ENCODE data around the gene PCED1A. TPM values are rescaled to one million over a fixed set of nuclear protein-coding genes. Genes with fewer than 3 reads are reported as not detected.
"Not testable (repeated sequence)": the region's sequence is repeated elsewhere in the genome, so short reads cannot be mapped to it uniquely, and the experiment has no call there.

The PCED1A gene
- total RNA-seq, 2 experiments from 2014 or later, result 29.4 to 35.3 TPM

GRCh38 chr20:2815242-2815900, 25.1 kb downstream of the PCED1A start:
- DNase-seq, result no peak
- ATAC-seq, result no peak
- peaks cover 2% of the 10 kb centered on the region for H3K9me3 Mint-ChIP-seq (ENCODE audit: low read depth)
- no peaks in the 10 kb centered on the region for H3K36me3 Mint-ChIP-seq (ENCODE audit: low read depth)
- H3K27me3 Mint-ChIP-seq, result peaks cover 34% of the 10 kb centered on the region
- no peak overlapping the region for H3K27ac Mint-ChIP-seq
- POLR2A ChIA-PET, result no interaction called here
- peaks cover 3% of the 10 kb centered on the region for H3K4me1 Mint-ChIP-seq
- CTCF ChIA-PET, result no interaction called here
- no peak overlapping the region for H3K4me3 Mint-ChIP-seq
- intact Hi-C loops (cut with DNase I, micrococcal nuclease), result no loop called here

DNA sequence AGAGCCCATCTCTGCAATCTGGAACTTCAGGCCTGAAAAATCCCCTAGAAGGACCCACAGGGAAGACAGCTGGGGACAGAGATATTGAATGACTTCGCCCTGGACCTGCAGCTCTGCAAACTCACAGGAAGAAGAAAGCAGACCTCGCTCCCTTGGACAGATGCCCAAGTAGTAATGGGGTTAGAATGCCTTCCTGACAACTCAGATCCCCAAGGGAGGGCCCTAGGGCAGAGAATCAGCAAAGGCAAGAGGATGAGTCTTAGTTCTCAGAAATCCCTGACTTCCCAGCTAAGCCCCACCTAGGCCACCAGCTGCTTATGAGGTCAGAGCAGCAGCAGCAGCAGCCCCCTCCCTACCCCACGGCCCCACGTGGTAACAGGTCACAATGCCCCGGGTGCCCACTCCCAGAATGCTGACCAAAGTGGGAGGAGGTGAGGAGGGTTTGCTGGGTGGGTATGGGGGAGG, 25.8 kb downstream of the PCED1A start, which contains the start of gene C20orf141:
TSS of gene C20orf141 (plus strand) at position 401 of the 465 bp plus-strand sequence. CDS start 198 bp downstream, outside the sequence.
- Mint-ChIP-seq H3K36me3 (ENCODE audit: low read depth) (no peaks in the 10 kb centered on the region), H3K9me3 (ENCODE audit: low read depth) (peaks cover 2% of the 10 kb centered on the region), H3K27ac (no peak within 1 kb of the TSS), H3K27me3 (peaks cover 29% of the 10 kb centered on the region), H3K4me3 (no peak within 1 kb of the TSS), H3K4me1 (no peaks in the 10 kb centered on the region)
- POLR2A ChIA-PET, result no interaction called here
- CTCF ChIA-PET, result no interaction called here
- intact Hi-C loops (cut with DNase I, micrococcal nuclease), result no loop called here
- ATAC-seq (no peak), DNase-seq (no peak)

DNA sequence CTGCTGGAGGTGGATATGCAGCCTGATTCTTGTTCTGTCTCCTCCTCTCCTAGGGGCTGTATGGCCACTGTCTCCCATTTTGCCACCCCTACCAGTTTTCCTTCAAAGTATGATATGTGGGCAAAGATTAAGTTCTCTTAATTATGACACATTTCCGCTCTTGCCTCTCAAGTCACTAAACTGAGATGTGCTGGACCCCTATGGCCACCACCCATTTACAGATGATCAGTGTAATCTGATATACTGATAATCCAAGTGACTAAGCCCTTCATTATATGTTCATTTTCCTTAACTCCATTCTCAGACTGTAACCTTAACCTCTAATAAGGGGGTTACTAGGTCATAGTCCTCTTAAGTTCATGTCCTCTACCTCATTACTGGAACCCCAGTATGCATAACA, 26.4 kb downstream of the PCED1A start:
- no peaks in the 10 kb centered on the region for H3K36me3 Mint-ChIP-seq (ENCODE audit: low read depth)
- ChIA-PET CTCF (no interaction called here), POLR2A (no interaction called here)
- H3K4me3 Mint-ChIP-seq, result no peak overlapping the region
- ATAC-seq (no peak), DNase-seq (no peak)
- intact Hi-C loops (cut with DNase I, micrococcal nuclease), result no loop called here
- peaks cover 2% of the 10 kb centered on the region for H3K9me3 Mint-ChIP-seq (ENCODE audit: low read depth)
- H3K27me3 Mint-ChIP-seq, result peaks cover 30% of the 10 kb centered on the region
- no peak overlapping the region for H3K27ac Mint-ChIP-seq
- H3K4me1 Mint-ChIP-seq, result no peaks in the 10 kb centered on the region

DNA sequence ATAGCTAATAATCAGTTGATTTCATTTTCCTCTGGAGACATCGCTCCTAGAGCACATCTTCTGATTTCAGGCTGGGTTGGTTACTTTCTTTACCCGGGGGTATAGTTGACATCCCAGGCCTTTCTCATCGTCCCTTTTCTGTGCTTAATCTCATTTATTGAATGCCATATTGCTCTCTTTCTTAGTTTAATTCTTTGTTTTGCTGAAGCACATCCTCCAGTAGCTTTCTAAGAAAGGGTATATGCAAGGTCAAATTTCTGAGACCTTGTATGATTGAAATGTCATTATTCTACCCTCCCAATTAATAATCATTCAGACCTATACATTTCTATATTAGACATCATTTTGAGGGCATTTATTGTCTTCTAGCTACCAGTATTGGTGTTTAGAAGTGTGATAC, 28.3 kb downstream of the PCED1A start:
- H3K27ac Mint-ChIP-seq, result no peak overlapping the region
- DNase-seq, result no peak
- ChIA-PET CTCF (interaction anchor here (0.6 to 1.0 kb wide), 3 partner anchors 70 to 709 kb away, joined by 3 to 4 read pairs (median 3); no protein-coding TSS in a partner anchor), POLR2A (no interaction called here)
- no peak for ATAC-seq
- H3K4me3 Mint-ChIP-seq, result no peak overlapping the region
- H3K36me3 Mint-ChIP-seq (ENCODE audit: low read depth), result no peaks in the 10 kb centered on the region
- H3K27me3 Mint-ChIP-seq, result peaks cover 33% of the 10 kb centered on the region
- H3K9me3 Mint-ChIP-seq (ENCODE audit: low read depth), result peaks cover 2% of the 10 kb centered on the region
- intact Hi-C loops (cut with DNase I, micrococcal nuclease), result no loop called here
- no peaks in the 10 kb centered on the region for H3K4me1 Mint-ChIP-seq

- Mint-ChIP-seq H3K4me3 (no peak overlapping the region), H3K36me3 (ENCODE audit: low read depth) (no peaks in the 10 kb centered on the region), H3K9me3 (ENCODE audit: low read depth) (peaks cover 2% of the 10 kb centered on the region), H3K27ac (no peak overlapping the region), H3K4me1 (no peaks in the 10 kb centered on the region), H3K27me3 (peaks cover 47% of the 10 kb centered on the region)
- no peak for DNase-seq
- ChIA-PET CTCF (no interaction called here), POLR2A (no interaction called here)
- no peak for ATAC-seq
- intact Hi-C loops (cut with DNase I, micrococcal nuclease), result no loop called here
Observed at GRCh38 chr20:2809690-2810089, 30.8 kb downstream of the PCED1A start.

GRCh38 chr20:2807929-2808328, 32.5 kb downstream of the PCED1A start:
- DNase-seq; POLR2A ChIA-PET; intact Hi-C loops (cut with DNase I, micrococcal nuclease); H3K4me1 Mint-ChIP-seq; ATAC-seq; H3K4me3 Mint-ChIP-seq; H3K36me3 Mint-ChIP-seq (ENCODE audit: low read depth); H3K9me3 Mint-ChIP-seq (ENCODE audit: low read depth); H3K27ac Mint-ChIP-seq: not testable (repeated sequence)
- CTCF ChIA-PET, result interaction anchor here (0.5 to 0.7 kb wide), 2 partner anchors 289 to 295 kb away, joined by 3 read pairs; no protein-coding TSS in a partner anchor
- peaks cover 55% of the 10 kb centered on the region for H3K27me3 Mint-ChIP-seq

GRCh38 chr20:2807019-2807418, 33.4 kb downstream of the PCED1A start:
- no peak overlapping the region for H3K4me3 Mint-ChIP-seq
- DNase-seq (no peak), ATAC-seq (no peak)
- POLR2A ChIA-PET, result no interaction called here
- intact Hi-C loops (cut with DNase I, micrococcal nuclease), result no loop called here
- H3K9me3 Mint-ChIP-seq (ENCODE audit: low read depth), result no peaks in the 10 kb centered on the region
- no peak overlapping the region for H3K27ac Mint-ChIP-seq
- CTCF ChIA-PET, result no interaction called here
- H3K27me3 Mint-ChIP-seq, result peaks cover 56% of the 10 kb centered on the region
- H3K36me3 Mint-ChIP-seq (ENCODE audit: low read depth), result no peaks in the 10 kb centered on the region
- H3K4me1 Mint-ChIP-seq, result no peaks in the 10 kb centered on the region

GRCh38 chr20:2806351-2806701, 34.1 kb downstream of the PCED1A start:
- H3K4me3 Mint-ChIP-seq, result no peak overlapping the region
- CTCF ChIA-PET, result no interaction called here
- peaks cover 56% of the 10 kb centered on the region for H3K27me3 Mint-ChIP-seq
- DNase-seq (no peak), ATAC-seq (no peak)
- H3K27ac Mint-ChIP-seq, result no peak overlapping the region
- peaks cover 2% of the 10 kb centered on the region for H3K4me1 Mint-ChIP-seq
- H3K36me3 Mint-ChIP-seq (ENCODE audit: low read depth), result no peaks in the 10 kb centered on the region
- POLR2A ChIA-PET, result no interaction called here
- no peaks in the 10 kb centered on the region for H3K9me3 Mint-ChIP-seq (ENCODE audit: low read depth)
- intact Hi-C loops (cut with DNase I, micrococcal nuclease), result no loop called here

DNA sequence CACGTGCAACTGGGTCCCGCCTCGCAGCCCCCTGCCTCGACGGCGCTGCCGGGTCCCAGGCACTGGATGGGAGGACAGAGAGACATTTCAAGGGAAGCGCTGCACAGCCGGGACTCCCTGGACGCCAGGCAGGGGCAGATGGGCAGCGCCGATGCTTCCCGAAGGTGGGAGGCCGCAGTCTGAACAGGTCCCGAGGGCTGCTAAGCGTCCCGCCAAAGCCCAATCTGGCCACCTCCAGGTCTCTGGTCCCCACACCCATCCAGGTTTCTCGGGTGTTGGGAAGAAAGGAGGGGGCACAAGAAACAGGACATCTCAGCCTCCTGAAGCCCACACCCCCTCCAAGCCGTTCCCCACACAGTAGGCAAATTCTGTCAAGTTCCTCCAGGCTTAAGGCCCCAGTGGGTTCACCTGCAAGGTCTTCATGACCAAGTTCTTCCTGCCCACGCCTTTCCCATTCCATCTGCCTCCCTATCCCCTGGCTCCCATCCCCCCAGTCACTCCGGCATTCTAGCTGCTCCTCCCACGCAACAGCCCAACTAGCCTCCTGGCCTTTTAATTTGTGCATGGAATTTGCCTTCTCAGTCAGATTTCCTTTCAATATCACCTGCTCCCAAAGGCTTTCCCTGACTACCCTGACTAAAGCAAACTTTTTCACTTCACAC, 34.6 kb downstream of the PCED1A start:
- peaks cover 56% of the 10 kb centered on the region for H3K27me3 Mint-ChIP-seq
- ChIA-PET POLR2A (no interaction called here), CTCF (interaction anchor here (0.8 kb wide), 1 partner anchor 38 kb away, joined by 3 read pairs; no protein-coding TSS in a partner anchor)
- DNase-seq, result no peak
- peaks cover 7% of the 10 kb centered on the region for H3K4me1 Mint-ChIP-seq
- H3K27ac Mint-ChIP-seq, result no peak overlapping the region
- no peak for ATAC-seq
- no peak overlapping the region for H3K4me3 Mint-ChIP-seq
- H3K9me3 Mint-ChIP-seq (ENCODE audit: low read depth), result no peaks in the 10 kb centered on the region
- H3K36me3 Mint-ChIP-seq (ENCODE audit: low read depth), result no peaks in the 10 kb centered on the region
- intact Hi-C loops (cut with DNase I, micrococcal nuclease), result no loop called here

- Mint-ChIP-seq H3K36me3 (ENCODE audit: low read depth) (peaks cover under 1% of the 10 kb centered on the region), H3K27ac (no peak overlapping the region), H3K4me3 (no peak overlapping the region), H3K4me1 (peaks cover 10% of the 10 kb centered on the region), H3K27me3 (peaks cover 56% of the 10 kb centered on the region), H3K9me3 (ENCODE audit: low read depth) (no peaks in the 10 kb centered on the region)
- ATAC-seq, result no peak
- DNase-seq, result no peak
- ChIA-PET POLR2A (no interaction called here), CTCF (interaction anchor here (0.8 kb wide), 1 partner anchor 37 kb away, joined by 3 read pairs; no protein-coding TSS in a partner anchor)
- intact Hi-C loops (cut with DNase I, micrococcal nuclease), result no loop called here
Observed at GRCh38 chr20:2804852-2805688, 35.4 kb downstream of the PCED1A start.

DNA sequence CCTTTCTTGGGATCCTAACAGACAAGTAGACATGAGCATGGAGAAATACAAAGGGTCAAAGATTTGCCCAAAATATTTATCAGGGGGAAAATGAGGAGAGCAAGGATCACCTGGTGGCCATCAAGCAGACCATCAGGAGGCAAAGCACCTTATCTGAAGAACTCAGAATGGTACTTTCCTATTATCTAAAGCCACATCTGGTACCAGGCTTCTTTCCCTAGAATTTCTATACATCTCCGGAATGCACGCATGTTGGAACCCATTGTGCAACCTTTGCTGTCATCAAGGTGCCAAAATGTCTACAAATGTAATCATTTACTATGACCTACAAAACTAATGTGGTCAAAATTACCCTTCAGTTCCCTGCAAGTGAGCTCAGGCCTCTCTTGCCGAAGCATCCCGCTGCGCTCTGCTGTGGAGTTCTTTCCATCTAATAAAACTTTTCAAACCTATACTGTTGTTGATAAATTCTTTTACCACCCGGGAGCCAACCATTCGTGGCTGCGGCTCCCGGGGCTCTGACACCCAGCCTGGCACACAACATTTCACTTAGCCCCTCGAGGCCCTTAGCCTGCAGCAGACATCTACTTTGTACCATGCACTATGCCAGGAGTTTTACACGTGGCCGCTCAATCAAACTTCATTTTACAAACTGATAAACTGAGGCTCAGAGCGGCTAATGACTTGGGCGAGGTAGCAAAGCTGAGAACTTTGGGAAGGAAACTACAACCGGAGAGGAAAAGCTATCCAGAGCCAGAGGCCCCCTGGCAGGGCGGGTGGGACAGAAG, 36.2 kb downstream of the PCED1A start:
- Mint-ChIP-seq H3K27ac (no peak overlapping the region), H3K4me3 (no peak overlapping the region), H3K36me3 (ENCODE audit: low read depth) (peaks cover 4% of the 10 kb centered on the region), H3K4me1 (peaks cover 18% of the 10 kb centered on the region), H3K9me3 (ENCODE audit: low read depth) (no peaks in the 10 kb centered on the region), H3K27me3 (peaks cover 64% of the 10 kb centered on the region)
- intact Hi-C loops (cut with DNase I, micrococcal nuclease), result no loop called here
- DNase-seq (no peak), ATAC-seq (no peak)
- ChIA-PET CTCF (no interaction called here), POLR2A (no interaction called here)
